H9 (cell line): ENCODE data around the gene DHRS7C. TPM values are rescaled to one million over a fixed set of nuclear protein-coding genes. Genes with fewer than 3 reads are reported as not detected.

Experiments used
- DNase-seq: peaks from one replicate; pipeline ENCODE4 v3.0.0-alpha.2; 2017
- H2AFZ ChIP-seq: one replicate; pipeline ENCODE4 v1.6.1; 2013; ENCODE audit warnings: mild to moderate bottlenecking, low read length, control low read depth, moderate library complexity
- H2AK5ac ChIP-seq: 2 replicates; pipeline ENCODE4 v1.6.1; 2013; ENCODE audit warnings: low read length, control low read depth, mixed read lengths; ENCODE audit not compliant: insufficient read length
- H2BK120ac ChIP-seq: one replicate; pipeline ENCODE4 v1.6.1; 2013; ENCODE audit warnings: low read depth, mild to moderate bottlenecking, low read length, control low read depth, inconsistent platforms; ENCODE audit not compliant: poor library complexity, severe bottlenecking
- H2BK12ac ChIP-seq: 2 replicates; pipeline ENCODE4 v1.6.1; 2013; ENCODE audit warnings: low read length, control low read depth, mixed read lengths, low read depth; ENCODE audit not compliant: insufficient read length
- H2BK15ac ChIP-seq: 2 replicates; pipeline ENCODE4 v1.6.1; 2013; ENCODE audit warnings: low read depth, low read length, control low read depth
- H2BK20ac ChIP-seq: one replicate; pipeline ENCODE4 v1.6.1; 2013; ENCODE audit warnings: low read depth, mild to moderate bottlenecking, low read length, control low read depth, inconsistent platforms; ENCODE audit not compliant: poor library complexity, severe bottlenecking
- H2BK5ac ChIP-seq: 2 replicates; pipeline ENCODE4 v1.6.1; 2013; ENCODE audit warnings: low read length, control low read depth, mixed read lengths; ENCODE audit not compliant: insufficient read length
- H3K14ac ChIP-seq: 2 replicates; pipeline ENCODE4 v1.6.1; 2013; ENCODE audit warnings: low read length, control low read depth; ENCODE audit not compliant: insufficient read depth
- H3K18ac ChIP-seq: 2 replicates; pipeline ENCODE4 v1.6.1; 2013; ENCODE audit warnings: low read depth, mild to moderate bottlenecking, mixed read lengths, low read length, control low read depth; ENCODE audit not compliant: insufficient read length
- H3K23ac ChIP-seq: 2 replicates; pipeline ENCODE4 v1.6.1; 2013; ENCODE audit warnings: low read length, control low read depth, mixed read lengths, low read depth; ENCODE audit not compliant: insufficient read length
- H3K23me2 ChIP-seq: 2 replicates; pipeline ENCODE4 v1.6.1; 2013; ENCODE audit warnings: low read depth, mild to moderate bottlenecking, mixed read lengths, low read length, control low read depth; ENCODE audit not compliant: insufficient read length, poor library complexity, severe bottlenecking
- H3K27ac ChIP-seq: 2 replicates; pipeline ENCODE4 v1.5.1; 2013; ENCODE audit warnings: low read length, control low read depth, mixed read lengths, low read depth; ENCODE audit not compliant: insufficient read length
- H3K27me3 ChIP-seq: 2 replicates; pipeline ENCODE4 v1.6.1; 2013; ENCODE audit warnings: low read length, control low read depth, inconsistent platforms; ENCODE audit not compliant: insufficient read depth
- H3K4ac ChIP-seq: 2 replicates; pipeline ENCODE4 v1.6.1; 2013; ENCODE audit warnings: low read depth, mild to moderate bottlenecking, control low read depth, inconsistent platforms, low read length, moderate library complexity
- H3K4me1 ChIP-seq: 2 replicates; pipeline ENCODE4 v1.6.1; 2013; ENCODE audit warnings: low read length, control low read depth, inconsistent platforms; ENCODE audit not compliant: insufficient read depth
- H3K4me2 ChIP-seq: 2 replicates; pipeline ENCODE4 v1.6.1; 2013; ENCODE audit warnings: low read length, control low read depth, mixed read lengths; ENCODE audit not compliant: insufficient read length, insufficient read depth
- H3K56ac ChIP-seq: 2 replicates; pipeline ENCODE4 v1.6.1; 2013; ENCODE audit warnings: low read depth, mild to moderate bottlenecking, mixed read lengths, low read length, control low read depth; ENCODE audit not compliant: insufficient read length
- H3K79me1 ChIP-seq: 2 replicates; pipeline ENCODE4 v1.6.1; 2013; ENCODE audit warnings: low read depth, mild to moderate bottlenecking, moderate library complexity, low read length, control low read depth, inconsistent platforms; ENCODE audit not compliant: insufficient read depth, poor library complexity, severe bottlenecking
- H3K79me2 ChIP-seq: 2 replicates; pipeline ENCODE4 v1.6.1; 2013; ENCODE audit warnings: low read length, control low read depth, inconsistent platforms; ENCODE audit not compliant: insufficient read depth
- H3K9ac ChIP-seq: 2 replicates; pipeline ENCODE4 v1.6.1; 2013; ENCODE audit warnings: low read length, control low read depth, mixed read lengths; ENCODE audit not compliant: insufficient read length; ENCODE audit errors: extremely low read depth
- H3K9me3 ChIP-seq: one replicate; pipeline ENCODE4 v1.6.1; 2013; ENCODE audit warnings: low read depth, low read length, inconsistent platforms; ENCODE audit not compliant: control insufficient read depth
- H3T11ph ChIP-seq: one replicate; pipeline ENCODE4 v1.6.1; 2013; ENCODE audit warnings: mild to moderate bottlenecking, low read length, control low read depth, inconsistent platforms
- H4K20me1 ChIP-seq: one replicate; pipeline ENCODE4 v1.6.1; 2013; ENCODE audit not compliant: control insufficient read depth, insufficient read length, insufficient read depth
- H4K5ac ChIP-seq: 2 replicates; pipeline ENCODE4 v1.6.1; 2013; ENCODE audit warnings: low read depth, mild to moderate bottlenecking, mixed read lengths, low read length, control low read depth; ENCODE audit not compliant: insufficient read length
- H4K8ac ChIP-seq: replicated peaks from 2 replicates; pipeline ENCODE4 v1.6.1; 2013; ENCODE audit warnings: low read length, control low read depth, mixed read lengths, low read depth; ENCODE audit not compliant: insufficient read length
- H4K91ac ChIP-seq: 2 replicates; pipeline ENCODE4 v1.6.1; 2013; ENCODE audit warnings: low read depth, mild to moderate bottlenecking, moderate library complexity, mixed read lengths, low read length, control low read depth; ENCODE audit not compliant: insufficient read length
- H3K27ac Mint-ChIP-seq, 3 experiments: 2 replicates in 2 of 3; 3 replicates in 1 of 3; pipeline ENCODE4 v1.8.0; 2020 to 2021; ENCODE audit warnings: mixed read lengths in 3 of 3, mild to moderate bottlenecking in 1 of 3, moderate library complexity in 1 of 3
- H3K27me3 Mint-ChIP-seq: 2 replicates; pipeline ENCODE4 v1.8.0; 2021; ENCODE audit warnings: low read depth, mild to moderate bottlenecking, moderate library complexity, mixed read lengths
- H3K36me3 Mint-ChIP-seq, 3 experiments: 2 replicates in 2 of 3; 3 replicates in 1 of 3; pipeline ENCODE4 v1.8.0; 2020 to 2021; ENCODE audit warnings: low read depth in 3 of 3, mixed read lengths in 3 of 3; ENCODE audit not compliant: insufficient read depth in 1 of 3
- H3K4me1 Mint-ChIP-seq, 2 experiments: 2 replicates each; pipeline ENCODE4 v1.8.0; 2020; ENCODE audit warnings: mixed read lengths in 2 of 2
- H3K4me3 Mint-ChIP-seq, 2 experiments: 2 replicates in 1 of 2; 3 replicates in 1 of 2; pipeline ENCODE4 v1.8.0; 2020 to 2021; ENCODE audit warnings: mild to moderate bottlenecking in 2 of 2, mixed read lengths in 2 of 2, moderate library complexity in 1 of 2
- H3K9me3 Mint-ChIP-seq, 2 experiments: 2 replicates in 1 of 2; 3 replicates in 1 of 2; pipeline ENCODE4 v1.8.0; 2020; ENCODE audit warnings: mild to moderate bottlenecking in 2 of 2, mixed read lengths in 2 of 2, moderate library complexity in 1 of 2
- WGBS: extraction: QIAGEN DNeasy Blood & Tissue Kit; methylation state at CpG from one replicate; pipeline ENCODE4 v1.1.7; 2013; ENCODE audit warnings: missing lambda C conversion rate, low lambda C conversion rate, mixed read lengths; ENCODE audit not compliant: insufficient read length; ENCODE audit errors: extremely low coverage; 5-methylcytosine and 5-hydroxymethylcytosine counted together
- total RNA-seq: library from RNA; stranded (reverse); gene quantifications from 2 replicates; pipeline ENCODE4 v1.2.1, GENCODE V29; 2021
- TF ChIP-seq, protein P1 (sequence below): fragments of 200-600 bp; sonication (generic); conservative IDR thresholded peaks from 3 replicates; pipeline ENCODE4 v1.8.0; 2021; ENCODE audit warnings: antibody characterized with exemption, mild to moderate bottlenecking

Gene DHRS7C
- total RNA-seq, 1 experiment from 2014 or later: not detected

DNA sequence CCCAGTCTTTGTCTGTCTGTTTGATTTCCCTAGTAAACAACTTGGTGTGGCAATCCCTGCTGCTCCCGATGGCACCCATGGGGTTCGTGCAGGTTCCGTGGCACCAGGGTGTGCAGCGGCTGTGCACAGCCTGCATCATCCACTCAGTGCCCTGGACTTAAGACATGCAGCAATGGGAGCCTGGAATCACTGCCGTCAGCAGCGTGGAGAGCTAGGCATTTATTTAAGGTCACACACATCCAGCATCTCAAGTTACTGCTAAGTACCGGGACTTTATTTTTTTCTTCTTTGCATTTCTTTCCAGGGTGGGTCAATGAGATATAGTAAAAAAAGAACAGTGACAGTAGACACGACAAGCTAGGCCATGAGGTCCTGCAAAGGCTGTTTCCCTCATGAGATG lies 2.8 kb downstream of the DHRS7C start:
- TF ChIP-seq, protein P1, sequence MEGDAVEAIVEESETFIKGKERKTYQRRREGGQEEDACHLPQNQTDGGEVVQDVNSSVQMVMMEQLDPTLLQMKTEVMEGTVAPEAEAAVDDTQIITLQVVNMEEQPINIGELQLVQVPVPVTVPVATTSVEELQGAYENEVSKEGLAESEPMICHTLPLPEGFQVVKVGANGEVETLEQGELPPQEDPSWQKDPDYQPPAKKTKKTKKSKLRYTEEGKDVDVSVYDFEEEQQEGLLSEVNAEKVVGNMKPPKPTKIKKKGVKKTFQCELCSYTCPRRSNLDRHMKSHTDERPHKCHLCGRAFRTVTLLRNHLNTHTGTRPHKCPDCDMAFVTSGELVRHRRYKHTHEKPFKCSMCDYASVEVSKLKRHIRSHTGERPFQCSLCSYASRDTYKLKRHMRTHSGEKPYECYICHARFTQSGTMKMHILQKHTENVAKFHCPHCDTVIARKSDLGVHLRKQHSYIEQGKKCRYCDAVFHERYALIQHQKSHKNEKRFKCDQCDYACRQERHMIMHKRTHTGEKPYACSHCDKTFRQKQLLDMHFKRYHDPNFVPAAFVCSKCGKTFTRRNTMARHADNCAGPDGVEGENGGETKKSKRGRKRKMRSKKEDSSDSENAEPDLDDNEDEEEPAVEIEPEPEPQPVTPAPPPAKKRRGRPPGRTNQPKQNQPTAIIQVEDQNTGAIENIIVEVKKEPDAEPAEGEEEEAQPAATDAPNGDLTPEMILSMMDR: no peak
- Histone ChIP-seq H4K8ac (no peak overlapping the region), H3K9ac (no peak overlapping the region), H2AFZ (no peak overlapping the region), H3K27me3 (no peaks in the 10 kb centered on the region), H2BK15ac (no peak overlapping the region), H3K79me2 (no peaks in the 10 kb centered on the region), H3K4me2 (no peak overlapping the region), H3K4me1 (no peaks in the 10 kb centered on the region), H3K23ac (no peak overlapping the region), H3K23me2 (no peaks in the 10 kb centered on the region), H4K5ac (no peak overlapping the region), H3K18ac (no peak overlapping the region), H2BK5ac (no peak overlapping the region), H2BK12ac (no peak overlapping the region), H4K91ac (no peak overlapping the region), H4K20me1 (no peaks in the 10 kb centered on the region), H3K4ac (no peak overlapping the region), H3K9me3 (no peaks in the 10 kb centered on the region), H3K56ac (no peak overlapping the region), H3K79me1 (no peaks in the 10 kb centered on the region), H3T11ph (no peak overlapping the region), H2BK20ac (no peak overlapping the region), H3K27ac (no peak overlapping the region), H2AK5ac (no peak overlapping the region), H2BK120ac (no peak overlapping the region), H3K14ac (no peak overlapping the region)
- no peak overlapping the region for H3K4me3 Mint-ChIP-seq
- no peak overlapping the region for H3K27ac Mint-ChIP-seq
- no peaks in the 10 kb centered on the region for H3K27me3 Mint-ChIP-seq
- H3K4me1 Mint-ChIP-seq: peaks cover 0 to 3% of the 10 kb centered on the region in 2 experiments; a peak in 1 of 4 replicates
- no CpG with 5 or more reads among the region's 8 CpGs for WGBS
- no peak for DNase-seq
- no peaks in the 10 kb centered on the region for H3K36me3 Mint-ChIP-seq
- no peaks in the 10 kb centered on the region for H3K9me3 Mint-ChIP-seq
